HepG2 (cell line): ENCODE data around the gene PHTF1. TPM values are rescaled to one million over a fixed set of nuclear protein-coding genes. Genes with fewer than 3 reads are reported as not detected.
"Not testable (repeated sequence)": the region's sequence is repeated elsewhere in the genome, so short reads cannot be mapped to it uniquely, and the experiment has no call there.

Source experiments
- ATAC-seq: fragments of 200-7000 bp; cut with Tn5 transposase; 3 replicates; pipeline ENCODE4 v1.9.1; 2020; ENCODE audit warnings: mild to moderate bottlenecking, moderate library complexity
- BruUV-seq: library from RNA; stranded (reverse); fragments of 400-500 nt; replicated peaks from 2 replicates; lab custom pipeline; 2021; lab: Mats Ljungman, UMichigan
- CTCF ChIA-PET: fragments of 300-600 bp; formaldehyde crosslinking; extraction: SDS; loops from one replicate; lab custom pipeline; 2021; ENCODE audit warnings: low total read pairs, inconsistent platforms, low intra/inter-chr PET ratio; lab: Yijun Ruan, JAX
- POLR2A ChIA-PET: fragments of 350-600 bp; sonication (Branson Sonifier 250); formaldehyde crosslinking; loops from one replicate; lab custom pipeline; 2020; ENCODE audit warnings: antibody characterized with exemption, inconsistent platforms; lab: Yijun Ruan, JAX
- DNase-seq: peaks from one replicate; pipeline ENCODE4 v3.0.0-alpha.2; 2015; ENCODE audit warnings: low spot score
- FAIRE-seq: peaks from 3 replicates; lab custom pipeline; 2011; peaks lifted over from hg19 to GRCh38; lab: Jason Lieb, UNC
- H2AFZ ChIP-seq: one replicate; pipeline ENCODE4 v1.6.1; 2011; ENCODE audit warnings: low read length, inconsistent platforms
- H3K27ac ChIP-seq: fragments of 300-600 bp; 3 replicates; pipeline ENCODE4 v1.8.0; 2011; ENCODE audit warnings: mixed run types, mild to moderate bottlenecking, mixed read lengths, low read length, inconsistent platforms; ENCODE audit not compliant: insufficient read depth; ENCODE audit errors: extremely low read length
- H3K27me3 ChIP-seq, 2 experiments: fragments of 200-600 bp in 1 of 2; 2 replicates in 1 of 2; 3 replicates in 1 of 2; pipeline versions ENCODE4 v1.6.0 to v1.8.0; 2011; ENCODE audit warnings: low read length in 2 of 2, mild to moderate bottlenecking in 2 of 2, moderate library complexity in 2 of 2, inconsistent platforms in 1 of 2; ENCODE audit not compliant: insufficient read depth in 2 of 2, control insufficient read depth in 1 of 2
- H3K36me3 ChIP-seq, 2 experiments: fragments of 200-600 bp in 1 of 2; replicated peaks in 1 of 2; 2 replicates in 1 of 2; 3 replicates in 1 of 2; pipeline versions ENCODE4 v1.5.1 to v1.8.0; 2011; ENCODE audit warnings: low read length in 2 of 2, inconsistent platforms in 1 of 2; ENCODE audit not compliant: insufficient read depth in 2 of 2, control insufficient read depth in 1 of 2
- H3K4me1 ChIP-seq: 2 replicates; pipeline ENCODE4 v1.5.1; 2012; ENCODE audit warnings: low read length, inconsistent platforms; ENCODE audit not compliant: insufficient read depth
- H3K4me2 ChIP-seq: 2 replicates; pipeline ENCODE4 v1.6.0; 2011; ENCODE audit warnings: low read depth, low read length, inconsistent platforms
- H3K4me3 ChIP-seq, 3 experiments: fragments of 200-600 bp in 1 of 3; sonication (generic), shearing (Covaris generic) in 1 of 3; replicated peaks in 1 of 3; 2 replicates each; pipeline ENCODE4 v1.5.1; 2011 to 2016; ENCODE audit warnings: low read length in 3 of 3, inconsistent platforms in 2 of 3, low read depth in 2 of 3, mild to moderate bottlenecking in 2 of 3, control low read depth in 1 of 3, mixed read lengths in 1 of 3; ENCODE audit not compliant: insufficient read depth in 1 of 3
- H3K79me2 ChIP-seq: one replicate; pipeline ENCODE4 v1.6.1; 2011; ENCODE audit warnings: low read length, inconsistent platforms; ENCODE audit not compliant: insufficient read depth
- H3K9ac ChIP-seq: 2 replicates; pipeline ENCODE4 v1.6.0; 2011; ENCODE audit warnings: mild to moderate bottlenecking, low read depth, low read length, inconsistent platforms; ENCODE audit not compliant: insufficient read depth
- H3K9me3 ChIP-seq: 2 replicates; pipeline ENCODE4 v1.5.1; 2012; ENCODE audit warnings: mild to moderate bottlenecking, low read length
- H4K20me1 ChIP-seq: 2 replicates; pipeline ENCODE4 v1.6.0; 2011; ENCODE audit warnings: inconsistent platforms, mild to moderate bottlenecking, low read length, moderate library complexity; ENCODE audit not compliant: insufficient read depth
- ATM ChIP-seq: fragments of 450-650 bp; IDR thresholded peaks from 2 replicates; pipeline ENCODE4 v1.7.1; 2017; ENCODE audit warnings: mild to moderate bottlenecking, borderline replicate concordance
- NONO ChIP-seq, 2 experiments: fragments of 450-650 bp in 1 of 2; sonication (generic) in 1 of 2; formaldehyde crosslinking in 1 of 2; IDR thresholded peaks in 1 of 2; conservative IDR thresholded peaks in 1 of 2; 2 replicates each; pipeline versions ENCODE4 v1.6.1 to v1.8.0; 2017 to 2022; ENCODE audit warnings: mild to moderate bottlenecking in 1 of 2, missing genetic modification reagents in 1 of 2, moderate library complexity in 1 of 2
- WGBS: methylation state at CpG from one replicate; pipeline ENCODE4 v1.1.6; 2017; ENCODE audit warnings: low lambda C conversion rate; 5-methylcytosine and 5-hydroxymethylcytosine counted together
- in situ Hi-C: cut with HindIII; loops from 2 replicates; pipeline ENCODE4 v1.10.0; 2017; ENCODE audit warnings: low pct_unique_long_range_greater_than_20kb; ENCODE audit not compliant: extremely low pct_ligation_motif_present
- intact Hi-C: fragments of 100-400 bp; cut with micrococcal nuclease; formaldehyde crosslinking; loops from one replicate; pipeline ENCODE4 v1.10.0; 2022; ENCODE audit not compliant: unreplicated experiment
- polyA plus RNA-seq, 8 experiments: library from polyadenylated mRNA; depleted of rRNA in 3 of 8; stranded (reverse) in 7 of 8; unstranded in 1 of 8; fragments of >200 nt; fragmentation: Illumina TruSeq in 4 of 8; extraction: Trizol in 4 of 8; gene quantifications; 2 replicates each; pipeline versions ENCODE4 v1.2.1 to v1.2.3, GENCODE V29; 2011 to 2016; ENCODE audit warnings: low read depth in 4 of 8, missing spikeins in 1 of 8, mixed read lengths in 1 of 8; ENCODE audit not compliant: insufficient read depth in 1 of 8
- total RNA-seq, 5 experiments: library from RNA; depleted of rRNA; stranded (reverse); fragments of >200 nt; fragmentation: Illumina TruSeq; extraction: Trizol; gene quantifications; 2 replicates each; pipeline ENCODE4 v1.2.3, GENCODE V29; 2016; ENCODE audit warnings: low read depth in 1 of 5
- TF ChIP-seq, protein P1 (sequence below): sonication (generic); formaldehyde crosslinking; IDR thresholded peaks from 2 replicates; pipeline ENCODE4 v1.4.0; 2020; ENCODE audit warnings: missing genetic modification reagents, borderline replicate concordance
- TF ChIP-seq, protein P2 (sequence below): sonication (generic); formaldehyde crosslinking; conservative IDR thresholded peaks from 2 replicates; pipeline ENCODE4 v1.4.0; 2020; ENCODE audit warnings: missing genetic modification reagents

Gene PHTF1
- total and polyA plus RNA-seq, 2 of the 13 experiments (the other 11 are each of a cell fraction or from before 2014, with no cell fraction given) = 5.0 to 19.7 TPM

- TF ChIP-seq, protein P1, sequence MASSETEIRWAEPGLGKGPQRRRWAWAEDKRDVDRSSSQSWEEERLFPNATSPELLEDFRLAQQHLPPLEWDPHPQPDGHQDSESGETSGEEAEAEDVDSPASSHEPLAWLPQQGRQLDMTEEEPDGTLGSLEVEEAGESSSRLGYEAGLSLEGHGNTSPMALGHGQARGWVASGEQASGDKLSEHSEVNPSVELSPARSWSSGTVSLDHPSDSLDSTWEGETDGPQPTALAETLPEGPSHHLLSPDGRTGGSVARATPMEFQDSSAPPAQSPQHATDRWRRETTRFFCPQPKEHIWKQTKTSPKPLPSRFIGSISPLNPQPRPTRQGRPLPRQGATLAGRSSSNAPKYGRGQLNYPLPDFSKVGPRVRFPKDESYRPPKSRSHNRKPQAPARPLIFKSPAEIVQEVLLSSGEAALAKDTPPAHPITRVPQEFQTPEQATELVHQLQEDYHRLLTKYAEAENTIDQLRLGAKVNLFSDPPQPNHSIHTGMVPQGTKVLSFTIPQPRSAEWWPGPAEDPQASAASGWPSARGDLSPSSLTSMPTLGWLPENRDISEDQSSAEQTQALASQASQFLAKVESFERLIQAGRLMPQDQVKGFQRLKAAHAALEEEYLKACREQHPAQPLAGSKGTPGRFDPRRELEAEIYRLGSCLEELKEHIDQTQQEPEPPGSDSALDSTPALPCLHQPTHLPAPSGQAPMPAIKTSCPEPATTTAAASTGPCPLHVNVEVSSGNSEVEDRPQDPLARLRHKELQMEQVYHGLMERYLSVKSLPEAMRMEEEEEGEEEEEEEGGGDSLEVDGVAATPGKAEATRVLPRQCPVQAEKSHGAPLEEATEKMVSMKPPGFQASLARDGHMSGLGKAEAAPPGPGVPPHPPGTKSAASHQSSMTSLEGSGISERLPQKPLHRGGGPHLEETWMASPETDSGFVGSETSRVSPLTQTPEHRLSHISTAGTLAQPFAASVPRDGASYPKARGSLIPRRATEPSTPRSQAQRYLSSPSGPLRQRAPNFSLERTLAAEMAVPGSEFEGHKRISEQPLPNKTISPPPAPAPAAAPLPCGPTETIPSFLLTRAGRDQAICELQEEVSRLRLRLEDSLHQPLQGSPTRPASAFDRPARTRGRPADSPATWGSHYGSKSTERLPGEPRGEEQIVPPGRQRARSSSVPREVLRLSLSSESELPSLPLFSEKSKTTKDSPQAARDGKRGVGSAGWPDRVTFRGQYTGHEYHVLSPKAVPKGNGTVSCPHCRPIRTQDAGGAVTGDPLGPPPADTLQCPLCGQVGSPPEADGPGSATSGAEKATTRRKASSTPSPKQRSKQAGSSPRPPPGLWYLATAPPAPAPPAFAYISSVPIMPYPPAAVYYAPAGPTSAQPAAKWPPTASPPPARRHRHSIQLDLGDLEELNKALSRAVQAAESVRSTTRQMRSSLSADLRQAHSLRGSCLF (CRISPR knock-in tag) = no peak
- no peak for TF ChIP-seq ATM
- TF ChIP-seq, protein P2, sequence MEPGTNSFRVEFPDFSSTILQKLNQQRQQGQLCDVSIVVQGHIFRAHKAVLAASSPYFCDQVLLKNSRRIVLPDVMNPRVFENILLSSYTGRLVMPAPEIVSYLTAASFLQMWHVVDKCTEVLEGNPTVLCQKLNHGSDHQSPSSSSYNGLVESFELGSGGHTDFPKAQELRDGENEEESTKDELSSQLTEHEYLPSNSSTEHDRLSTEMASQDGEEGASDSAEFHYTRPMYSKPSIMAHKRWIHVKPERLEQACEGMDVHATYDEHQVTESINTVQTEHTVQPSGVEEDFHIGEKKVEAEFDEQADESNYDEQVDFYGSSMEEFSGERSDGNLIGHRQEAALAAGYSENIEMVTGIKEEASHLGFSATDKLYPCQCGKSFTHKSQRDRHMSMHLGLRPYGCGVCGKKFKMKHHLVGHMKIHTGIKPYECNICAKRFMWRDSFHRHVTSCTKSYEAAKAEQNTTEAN = no peak
- TF ChIP-seq NONO (IDR thresholded peaks at IDR 0.05) = no peak
- TF ChIP-seq NONO (CRISPR knock-in tag; conservative IDR thresholded peaks at IDR 0.05) = no peak
- TF ChIP-seq, all 625 proteins: peak for 0
Measured at GRCh38 chr1:113721010-113721409, 38.3 kb downstream of the PHTF1 start (continued).

DNA sequence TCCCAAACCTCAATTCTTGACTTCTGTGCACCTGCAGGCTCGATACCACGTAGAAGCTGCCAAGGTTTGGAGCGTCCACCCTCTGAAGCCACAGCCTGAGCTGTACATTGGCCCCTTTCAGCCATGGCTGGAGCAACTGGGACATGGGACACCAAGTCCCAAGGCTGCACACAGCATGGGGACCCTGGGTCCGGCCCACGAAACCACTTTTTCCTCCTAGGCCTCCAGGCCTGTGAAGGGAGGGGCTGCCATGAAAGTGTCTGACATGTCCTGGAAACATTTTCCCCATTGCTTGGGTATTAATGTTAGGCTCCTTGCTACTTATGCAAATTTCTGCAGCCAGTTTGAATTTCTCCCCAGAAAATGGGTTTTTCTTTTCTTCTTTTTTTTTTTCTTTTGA lies 40.7 kb downstream of the PHTF1 start:
- H3K9ac ChIP-seq, H3K4me2 ChIP-seq, ATAC-seq, FAIRE-seq, CTCF ChIA-PET, H3K79me2 ChIP-seq, H3K4me3 ChIP-seq, H3K27me3 ChIP-seq, H4K20me1 ChIP-seq, in situ Hi-C loops, POLR2A ChIA-PET, intact Hi-C loops, H3K27ac ChIP-seq, H3K4me1 ChIP-seq, DNase-seq, H3K9me3 ChIP-seq, H2AFZ ChIP-seq, BruUV-seq: not testable (repeated sequence)
- 90% methylated on average over 2 of the region's 5 CpGs for WGBS
- peaks cover 0 to 20% of the 10 kb centered on the region in 2 experiments; a peak in 2 of 5 replicates for H3K36me3 ChIP-seq

DNA sequence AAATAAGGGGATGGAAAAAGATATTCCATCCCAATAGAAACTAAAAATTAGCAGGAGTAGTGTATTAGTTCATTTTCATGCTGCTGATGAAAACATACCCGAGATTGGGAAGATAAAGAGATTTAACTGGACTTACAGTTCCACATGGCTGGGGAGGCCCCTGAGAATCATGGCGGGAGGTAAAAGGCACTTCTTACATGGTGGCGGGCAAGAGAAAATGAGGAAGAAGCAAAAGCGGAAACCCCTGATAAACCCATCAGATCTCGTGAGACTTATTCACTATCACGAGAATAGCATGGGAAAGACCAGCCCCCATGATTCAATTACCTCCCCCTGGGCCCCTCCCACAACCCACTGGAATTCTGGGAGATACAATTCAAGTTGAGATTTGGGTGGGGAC lies 41.8 kb downstream of the PHTF1 start:
- H3K27me3 ChIP-seq, H2AFZ ChIP-seq, H3K9ac ChIP-seq, intact Hi-C loops, DNase-seq, POLR2A ChIA-PET, H3K27ac ChIP-seq, H3K4me2 ChIP-seq, H3K79me2 ChIP-seq, H4K20me1 ChIP-seq, ATAC-seq, BruUV-seq, in situ Hi-C loops, H3K4me3 ChIP-seq, H3K9me3 ChIP-seq, H3K4me1 ChIP-seq, CTCF ChIA-PET, FAIRE-seq: not testable (repeated sequence)
- H3K36me3 ChIP-seq = peaks cover 0 to 23% of the 10 kb centered on the region in 2 experiments; a peak in 2 of 5 replicates
- 94% methylated on average over 6 of the region's 6 CpGs for WGBS
